AG10803 (cell line): ENCODE measurements around the gene DNAJC15.
A peak's percentile ranks its signal among the peaks of the same experiment; 100 is the strongest.
"Not testable (repeated sequence)": the region's sequence is repeated elsewhere in the genome, so short reads cannot be mapped to it uniquely, and the experiment has no call there.

Experiments used
- DNase-seq: peaks from one replicate; pipeline ENCODE4 v3.0.0; 2010; ENCODE audit warnings: low read depth
- H3K4me3 ChIP-seq: 2 replicates; pipeline ENCODE4 v1.5.1; 2011; ENCODE audit warnings: mild to moderate bottlenecking, low read length, control low read depth
- TF ChIP-seq, protein P1 (sequence below): conservative IDR thresholded peaks from 2 replicates; pipeline ENCODE4 v1.5.1; 2011; ENCODE audit warnings: mild to moderate bottlenecking, low read length, control low read depth, inconsistent platforms

Gene DNAJC15

DNA sequence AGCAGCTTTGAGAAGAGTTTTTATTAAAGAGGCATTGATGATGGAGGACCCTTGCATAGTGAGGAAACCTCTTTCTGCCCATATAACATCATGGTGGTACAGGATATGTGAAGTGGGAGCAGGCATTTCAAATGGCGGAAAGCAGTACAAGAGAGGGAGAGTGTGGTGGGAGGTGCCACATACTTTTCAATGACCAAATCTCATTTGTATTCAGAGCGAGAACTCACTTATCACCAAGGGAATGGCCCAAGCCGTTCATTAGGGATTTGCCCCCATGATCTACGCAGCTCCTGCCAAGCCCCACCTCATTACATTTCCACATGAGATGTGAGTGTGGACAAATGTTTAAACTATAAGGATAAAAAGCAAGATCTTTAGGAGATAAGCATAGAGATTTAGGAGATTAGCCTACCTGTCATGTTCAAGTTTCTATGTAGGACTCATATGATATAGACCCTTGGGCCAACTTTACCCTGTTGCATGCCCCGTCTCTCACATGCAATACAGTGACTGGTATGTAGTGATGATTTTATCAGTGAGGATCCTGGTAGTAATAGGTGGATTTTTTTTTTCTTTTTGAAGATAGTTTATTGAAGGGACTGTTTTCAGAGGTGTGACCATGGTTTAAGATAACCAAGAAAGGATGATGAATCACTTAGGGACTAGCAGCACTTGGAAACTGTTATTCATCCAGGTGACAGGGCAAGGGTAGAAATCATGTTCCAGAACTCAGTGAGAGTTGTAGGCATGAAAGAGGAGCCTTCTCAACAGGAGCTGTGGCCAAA lies 38.3 kb downstream of the DNAJC15 start:
- TF ChIP-seq, protein P1, sequence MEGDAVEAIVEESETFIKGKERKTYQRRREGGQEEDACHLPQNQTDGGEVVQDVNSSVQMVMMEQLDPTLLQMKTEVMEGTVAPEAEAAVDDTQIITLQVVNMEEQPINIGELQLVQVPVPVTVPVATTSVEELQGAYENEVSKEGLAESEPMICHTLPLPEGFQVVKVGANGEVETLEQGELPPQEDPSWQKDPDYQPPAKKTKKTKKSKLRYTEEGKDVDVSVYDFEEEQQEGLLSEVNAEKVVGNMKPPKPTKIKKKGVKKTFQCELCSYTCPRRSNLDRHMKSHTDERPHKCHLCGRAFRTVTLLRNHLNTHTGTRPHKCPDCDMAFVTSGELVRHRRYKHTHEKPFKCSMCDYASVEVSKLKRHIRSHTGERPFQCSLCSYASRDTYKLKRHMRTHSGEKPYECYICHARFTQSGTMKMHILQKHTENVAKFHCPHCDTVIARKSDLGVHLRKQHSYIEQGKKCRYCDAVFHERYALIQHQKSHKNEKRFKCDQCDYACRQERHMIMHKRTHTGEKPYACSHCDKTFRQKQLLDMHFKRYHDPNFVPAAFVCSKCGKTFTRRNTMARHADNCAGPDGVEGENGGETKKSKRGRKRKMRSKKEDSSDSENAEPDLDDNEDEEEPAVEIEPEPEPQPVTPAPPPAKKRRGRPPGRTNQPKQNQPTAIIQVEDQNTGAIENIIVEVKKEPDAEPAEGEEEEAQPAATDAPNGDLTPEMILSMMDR, result no peak
- no peak for DNase-seq
- H3K4me3 ChIP-seq, result no peak overlapping the region

- H3K4me3 ChIP-seq, result no peak overlapping the region
- TF ChIP-seq, protein P1, result no peak
- no peak for DNase-seq
Measured at GRCh38 chr13:43071824-43072223, 48.4 kb downstream of the DNAJC15 start.

- DNase-seq, result peak; percentile 23
- TF ChIP-seq, protein P1, result no peak
Measured at GRCh38 chr13:43072394-43072793, 49.0 kb downstream of the DNAJC15 start.

DNA sequence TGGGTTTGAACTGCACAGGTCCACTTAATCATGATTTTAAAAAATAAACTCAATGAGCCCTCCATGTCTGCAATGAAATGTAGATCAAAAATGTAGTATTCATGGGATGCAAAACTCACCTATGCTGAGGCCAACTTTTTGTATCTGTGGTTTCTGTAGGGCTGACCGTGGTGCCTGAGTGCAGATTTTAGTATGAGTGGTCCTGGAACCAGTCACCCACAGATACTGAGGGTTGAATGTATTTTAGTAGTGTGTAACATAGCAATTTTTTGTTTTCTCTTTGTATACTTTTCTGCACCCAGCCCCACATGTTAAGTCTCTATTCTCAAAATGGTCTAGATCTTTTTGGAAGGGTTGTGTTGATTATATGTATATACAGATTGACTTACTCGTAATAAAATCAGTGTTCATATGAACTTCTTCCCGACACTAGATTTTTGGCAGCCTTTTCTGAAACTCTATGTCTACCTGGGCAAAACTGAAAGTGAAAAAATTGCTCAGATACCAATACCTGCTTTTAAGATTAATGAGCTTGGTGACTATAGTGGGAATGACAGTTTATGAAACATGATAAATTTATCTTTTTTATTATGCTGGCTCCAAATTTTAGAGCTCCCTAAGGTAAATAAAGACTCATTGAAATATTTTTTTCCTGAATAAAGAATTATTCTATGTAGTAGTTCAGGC lies 51.6 kb downstream of the DNAJC15 start:
- TF ChIP-seq, protein P1, result no peak
- H3K4me3 ChIP-seq, result no peak overlapping the region
- DNase-seq, result no peak

More at GRCh38 chr13:43072394-43072793, 49.0 kb downstream of the DNAJC15 start:
- no peak overlapping the region for H3K4me3 ChIP-seq

GRCh38 chr13:43075511-43075902 lies 52.1 kb downstream of the DNAJC15 start:
- not testable (repeated sequence) for H3K4me3 ChIP-seq

GRCh38 chr13:43077046-43077445 lies 53.7 kb downstream of the DNAJC15 start:
- DNase-seq, result no peak
- TF ChIP-seq, protein P1, result no peak
- H3K4me3 ChIP-seq, result no peak overlapping the region

More at GRCh38 chr13:43075511-43075902, 52.1 kb downstream of the DNAJC15 start:
- not testable (repeated sequence) for DNase-seq

DNA sequence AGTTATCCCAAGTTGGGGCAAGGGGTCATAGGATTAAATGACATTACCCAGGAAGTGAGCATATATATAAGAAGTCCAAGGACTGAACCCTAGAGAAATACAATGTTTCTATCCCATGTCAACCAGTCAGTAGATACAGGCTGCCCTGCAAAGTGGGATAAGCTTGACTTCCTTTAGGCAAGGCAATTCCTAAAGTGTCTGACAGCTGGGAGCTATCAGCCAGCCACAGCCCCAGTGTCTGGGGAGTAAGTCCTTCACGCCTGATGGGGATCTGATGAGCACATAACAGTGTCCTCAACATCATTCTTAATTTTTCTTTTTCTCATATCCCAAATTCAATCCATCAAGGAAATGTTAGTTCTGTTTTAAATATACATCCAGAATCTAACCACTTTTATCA lies 54.1 kb downstream of the DNAJC15 start:
- TF ChIP-seq, protein P1, result no peak
- DNase-seq, result no peak
- no peak overlapping the region for H3K4me3 ChIP-seq
